ENCODE results near the gene UCMA. TPM values are rescaled to one million over a fixed set of nuclear protein-coding genes. Genes with fewer than 3 reads are reported as not detected.
"Not testable (repeated sequence)": the region's sequence is repeated elsewhere in the genome, so short reads cannot be mapped to it uniquely, and the experiment has no call there.

UCMA gene
- not detected for total RNA-seq

- Mint-ChIP-seq H3K36me3 (ENCODE audit: insufficient read depth in 2 of 2) (no peaks in the 10 kb centered on the region), H3K4me3 (no peak within 1 kb of the TSS), H3K4me1 (ENCODE audit: low read depth) (no peaks in the 10 kb centered on the region), H3K9me3 (no peaks in the 10 kb centered on the region), H3K27me3 (ENCODE audit: low read depth) (no peaks in the 10 kb centered on the region), H3K27ac (no peak within 1 kb of the TSS)
- ATAC-seq (replicated peaks in 1 of 2) (no peak), DNase-seq (no peak)
Measured at GRCh38 chr10:13234172-13234571, at the start of gene UCMA. TSS of gene UCMA (minus strand) at chr10:13234374. CDS start at chr10:13234258, 116 bp downstream.

GRCh38 chr10:13282348-13282747 is 48.2 kb upstream of the UCMA start:
- H3K4me1 Mint-ChIP-seq (ENCODE audit: low read depth); H3K27me3 Mint-ChIP-seq (ENCODE audit: low read depth): not testable (repeated sequence)

GRCh38 chr10:13276749-13277365 is 42.7 kb upstream of the UCMA start:
- no peak for DNase-seq
- ATAC-seq (replicated peaks in 1 of 2), result no peak
- no peaks in the 10 kb centered on the region for H3K4me1 Mint-ChIP-seq (ENCODE audit: low read depth)
- H3K36me3 Mint-ChIP-seq (ENCODE audit: insufficient read depth in 2 of 2), result no peaks in the 10 kb centered on the region
- H3K27me3 Mint-ChIP-seq (ENCODE audit: low read depth), result no peaks in the 10 kb centered on the region
- H3K9me3 Mint-ChIP-seq, result no peaks in the 10 kb centered on the region
- no peak overlapping the region for H3K4me3 Mint-ChIP-seq
- H3K27ac Mint-ChIP-seq, result peak overlapping the region; percentile 75

More at GRCh38 chr10:13282348-13282747, 48.2 kb upstream of the UCMA start:
- not testable (repeated sequence) for H3K27ac Mint-ChIP-seq; H3K9me3 Mint-ChIP-seq; ATAC-seq (replicated peaks in 1 of 2); H3K36me3 Mint-ChIP-seq (ENCODE audit: insufficient read depth in 2 of 2); DNase-seq; H3K4me3 Mint-ChIP-seq

- DNase-seq; H3K27me3 Mint-ChIP-seq (ENCODE audit: low read depth); H3K4me3 Mint-ChIP-seq; H3K36me3 Mint-ChIP-seq (ENCODE audit: insufficient read depth in 2 of 2); H3K9me3 Mint-ChIP-seq; H3K27ac Mint-ChIP-seq; H3K4me1 Mint-ChIP-seq (ENCODE audit: low read depth); ATAC-seq (replicated peaks in 1 of 2): not testable (repeated sequence)
Measured at GRCh38 chr10:13276146-13276545, 42.0 kb upstream of the UCMA start.

GRCh38 chr10:13272164-13272571 is 38.0 kb upstream of the UCMA start:
- Mint-ChIP-seq H3K9me3 (no peaks in the 10 kb centered on the region), H3K4me1 (ENCODE audit: low read depth) (no peaks in the 10 kb centered on the region), H3K36me3 (ENCODE audit: insufficient read depth in 2 of 2) (no peaks in the 10 kb centered on the region), H3K4me3 (no peak overlapping the region), H3K27ac (no peak overlapping the region), H3K27me3 (ENCODE audit: low read depth) (no peaks in the 10 kb centered on the region)
- ATAC-seq (replicated peaks in 1 of 2) (no peak), DNase-seq (no peak)

GRCh38 chr10:13271552-13272163 is 37.5 kb upstream of the UCMA start:
- Mint-ChIP-seq H3K4me3 (no peak overlapping the region), H3K4me1 (ENCODE audit: low read depth) (no peaks in the 10 kb centered on the region), H3K9me3 (no peaks in the 10 kb centered on the region), H3K36me3 (ENCODE audit: insufficient read depth in 2 of 2) (no peaks in the 10 kb centered on the region), H3K27ac (no peak overlapping the region), H3K27me3 (ENCODE audit: low read depth) (no peaks in the 10 kb centered on the region)
- DNase-seq (peak; percentile 59 to 67), ATAC-seq (replicated peaks in 1 of 2) (peak; percentile 73 to 85)

- DNase-seq (no peak), ATAC-seq (replicated peaks in 1 of 2) (no peak)
- Mint-ChIP-seq H3K4me1 (ENCODE audit: low read depth) (no peaks in the 10 kb centered on the region), H3K9me3 (no peaks in the 10 kb centered on the region), H3K36me3 (ENCODE audit: insufficient read depth in 2 of 2) (no peaks in the 10 kb centered on the region), H3K27me3 (ENCODE audit: low read depth) (no peaks in the 10 kb centered on the region), H3K4me3 (no peak overlapping the region), H3K27ac (no peak overlapping the region)
Measured at GRCh38 chr10:13270877-13271551, 36.8 kb upstream of the UCMA start.

- DNase-seq, result no peak
- Mint-ChIP-seq H3K27me3 (ENCODE audit: low read depth) (no peaks in the 10 kb centered on the region), H3K36me3 (ENCODE audit: insufficient read depth in 2 of 2) (no peaks in the 10 kb centered on the region), H3K4me3 (no peak overlapping the region), H3K27ac (no peak overlapping the region), H3K4me1 (ENCODE audit: low read depth) (no peaks in the 10 kb centered on the region), H3K9me3 (no peaks in the 10 kb centered on the region)
- no peak for ATAC-seq (replicated peaks in 1 of 2)
Measured at GRCh38 chr10:13268841-13269240, 34.7 kb upstream of the UCMA start.

GRCh38 chr10:13268310-13268709 is 34.1 kb upstream of the UCMA start:
- Mint-ChIP-seq H3K36me3 (ENCODE audit: insufficient read depth in 2 of 2) (no peaks in the 10 kb centered on the region), H3K9me3 (no peaks in the 10 kb centered on the region), H3K4me1 (ENCODE audit: low read depth) (no peaks in the 10 kb centered on the region), H3K4me3 (no peak overlapping the region), H3K27ac (no peak overlapping the region), H3K27me3 (ENCODE audit: low read depth) (peaks cover 5% of the 10 kb centered on the region)
- ATAC-seq (replicated peaks in 1 of 2), result no peak
- DNase-seq, result no peak

- ATAC-seq (replicated peaks in 1 of 2) (no peak), DNase-seq (no peak)
- Mint-ChIP-seq H3K4me1 (ENCODE audit: low read depth) (no peaks in the 10 kb centered on the region), H3K36me3 (ENCODE audit: insufficient read depth in 2 of 2) (no peaks in the 10 kb centered on the region), H3K4me3 (no peak overlapping the region), H3K9me3 (peaks cover 2 to 3% of the 10 kb centered on the region in 2 donors), H3K27me3 (ENCODE audit: low read depth) (peaks cover 11% of the 10 kb centered on the region), H3K27ac (no peak overlapping the region)
Measured at GRCh38 chr10:13263591-13263990, 29.4 kb upstream of the UCMA start.

GRCh38 chr10:13262433-13262832 is 28.3 kb upstream of the UCMA start:
- H3K27me3 Mint-ChIP-seq (ENCODE audit: low read depth), result peaks cover 11% of the 10 kb centered on the region
- ATAC-seq (replicated peaks in 1 of 2) (no peak), DNase-seq (no peak)
- H3K36me3 Mint-ChIP-seq (ENCODE audit: insufficient read depth in 2 of 2), result no peaks in the 10 kb centered on the region
- H3K4me3 Mint-ChIP-seq, result no peak overlapping the region
- H3K27ac Mint-ChIP-seq, result no peak overlapping the region
- peaks cover 2 to 3% of the 10 kb centered on the region in 2 donors for H3K9me3 Mint-ChIP-seq
- peaks cover 8% of the 10 kb centered on the region for H3K4me1 Mint-ChIP-seq (ENCODE audit: low read depth)

- H3K9me3 Mint-ChIP-seq, result peaks cover 0 to 1% of the 10 kb centered on the region in 2 donors
- no peak overlapping the region for H3K27ac Mint-ChIP-seq
- H3K4me1 Mint-ChIP-seq (ENCODE audit: low read depth), result peaks cover 8% of the 10 kb centered on the region
- H3K36me3 Mint-ChIP-seq (ENCODE audit: insufficient read depth in 2 of 2), result no peaks in the 10 kb centered on the region
- H3K27me3 Mint-ChIP-seq (ENCODE audit: low read depth), result no peaks in the 10 kb centered on the region
- DNase-seq (no peak), ATAC-seq (replicated peaks in 1 of 2) (no peak)
- H3K4me3 Mint-ChIP-seq, result no peak overlapping the region
Measured at GRCh38 chr10:13257621-13258140, 23.5 kb upstream of the UCMA start.

GRCh38 chr10:13256627-13257026 is 22.5 kb upstream of the UCMA start:
- Mint-ChIP-seq H3K36me3 (ENCODE audit: insufficient read depth in 2 of 2) (no peaks in the 10 kb centered on the region), H3K27ac (no peak overlapping the region), H3K27me3 (ENCODE audit: low read depth) (no peaks in the 10 kb centered on the region), H3K4me1 (ENCODE audit: low read depth) (peaks cover 8% of the 10 kb centered on the region), H3K4me3 (no peak overlapping the region), H3K9me3 (no peaks in the 10 kb centered on the region)
- ATAC-seq (replicated peaks in 1 of 2) (no peak), DNase-seq (no peak)

Measured in activated T-cell treated with anti-CD3 and anti-CD28 coated beads, Interleukin-2, amount 50 U/mL, for 72 hours (primary cell).